ENCODE measurements around the gene PLSCR4.
"Not testable (repeated sequence)": the region's sequence is repeated elsewhere in the genome, so short reads cannot be mapped to it uniquely, and the experiment has no call there.

PLSCR4 gene

GRCh38 chr3:146250449-146251382 lies at the start of gene PLSCR4:
Gene PLSCR4, minus strand, starts transcription at chr3:146251105. Its CDS starts 29,034 bp downstream, at chr3:146222071.
- no peak for DNase-seq

GRCh38 chr3:146293401-146293800 lies 42.5 kb upstream of the PLSCR4 start:
- DNase-seq, result not testable (repeated sequence)

- no peak for DNase-seq
Measured at GRCh38 chr3:146283781-146284445, 33.0 kb upstream of the PLSCR4 start.

GRCh38 chr3:146280864-146281263 lies 30.0 kb upstream of the PLSCR4 start:
- no peak for DNase-seq

- DNase-seq, result no peak
Measured at GRCh38 chr3:146279951-146280350, 29.0 kb upstream of the PLSCR4 start.

- DNase-seq, result no peak
Measured at GRCh38 chr3:146279013-146279412, 28.1 kb upstream of the PLSCR4 start.

- DNase-seq, result no peak
Measured at GRCh38 chr3:146277953-146278631, 27.2 kb upstream of the PLSCR4 start.

- DNase-seq, result no peak
Measured at GRCh38 chr3:146275476-146275875, 24.6 kb upstream of the PLSCR4 start.

GRCh38 chr3:146274833-146275232 lies 23.9 kb upstream of the PLSCR4 start:
- DNase-seq, result no peak

GRCh38 chr3:146273721-146274407 lies 23.0 kb upstream of the PLSCR4 start:
- DNase-seq, result no peak

GRCh38 chr3:146271180-146271579 lies 20.3 kb upstream of the PLSCR4 start:
- DNase-seq, result no peak

GRCh38 chr3:146269271-146269670 lies 18.4 kb upstream of the PLSCR4 start:
- DNase-seq, result no peak

GRCh38 chr3:146268535-146269219 lies 17.8 kb upstream of the PLSCR4 start:
- DNase-seq, result no peak

- no peak for DNase-seq
Measured at GRCh38 chr3:146265720-146266119, 14.8 kb upstream of the PLSCR4 start.

- no peak for DNase-seq
Measured at GRCh38 chr3:146262371-146263110, 11.6 kb upstream of the PLSCR4 start.

- DNase-seq, result no peak
Measured at GRCh38 chr3:146259880-146260589, 9.1 kb upstream of the PLSCR4 start.

GRCh38 chr3:146256851-146257486 lies 6.1 kb upstream of the PLSCR4 start:
- no peak for DNase-seq

GRCh38 chr3:146252445-146252844 lies 1.5 kb upstream of the PLSCR4 start:
- not testable (repeated sequence) for DNase-seq

- DNase-seq, result no peak
Measured at GRCh38 chr3:146249921-146250320, 984 bp downstream of the PLSCR4 start.

GRCh38 chr3:146247911-146248310 lies 3.0 kb downstream of the PLSCR4 start:
- DNase-seq, result no peak

Data from CD4-positive, alpha-beta T cell treated with Interleukin-4 for 4 hours (primary cell).